ACC112 (cell line): ENCODE results near the gene TTC39A.

Experiments
- H2AFZ ChIP-seq: fragments of 200-600 bp; sonication (generic); one replicate; pipeline ENCODE4 v1.6.0; 2017; ENCODE audit warnings: antibody characterized with exemption, low read length; ENCODE audit not compliant: unreplicated experiment
- H3K27ac ChIP-seq: fragments of 200-600 bp; sonication (generic); 2 replicates; pipeline ENCODE4 v1.5.1; 2014; ENCODE audit warnings: low read depth, mild to moderate bottlenecking, antibody characterized with exemption, low read length, moderate library complexity
- H3K27me3 ChIP-seq: fragments of 200-600 bp; sonication (generic); 2 replicates; pipeline ENCODE4 v1.6.1; 2014; ENCODE audit warnings: mild to moderate bottlenecking, antibody characterized with exemption, low read length, moderate library complexity, mixed read lengths; ENCODE audit not compliant: insufficient read depth
- H3K36me3 ChIP-seq: fragments of 200-600 bp; sonication (generic); 2 replicates; pipeline ENCODE4 v1.6.1; 2016; ENCODE audit warnings: mild to moderate bottlenecking, antibody characterized with exemption, low read length, moderate library complexity, mixed read lengths; ENCODE audit not compliant: insufficient read depth
- H3K4me1 ChIP-seq: fragments of 200-600 bp; sonication (generic); one replicate; pipeline ENCODE4 v1.6.1; 2016; ENCODE audit warnings: low read length, mixed read lengths; ENCODE audit not compliant: insufficient read depth, unreplicated experiment, control insufficient read depth
- H3K4me3 ChIP-seq: fragments of 200-600 bp; sonication (generic); 2 replicates; pipeline ENCODE4 v1.5.1; 2014; ENCODE audit warnings: mild to moderate bottlenecking, low read depth, low read length
- H3K79me2 ChIP-seq: fragments of 200-600 bp; sonication (generic); one replicate; pipeline ENCODE4 v1.6.0; 2016; ENCODE audit warnings: low read length; ENCODE audit not compliant: control insufficient read depth, unreplicated experiment, insufficient read depth

TTC39A gene

GRCh38 chr1:51242546-51242945 lies 87.8 kb downstream of the TTC39A start:
- Histone ChIP-seq H3K36me3 (no peaks in the 10 kb centered on the region), H2AFZ (no peak overlapping the region), H3K4me1 (peaks cover 17% of the 10 kb centered on the region), H3K4me3 (no peak overlapping the region), H3K27ac (no peak overlapping the region), H3K79me2 (peaks cover 96% of the 10 kb centered on the region), H3K27me3 (no peaks in the 10 kb centered on the region)

- H2AFZ ChIP-seq, result no peak overlapping the region
- peaks cover 17% of the 10 kb centered on the region for H3K4me1 ChIP-seq
- H3K27ac ChIP-seq, result no peak overlapping the region
- H3K79me2 ChIP-seq, result peaks cover 95% of the 10 kb centered on the region
- H3K36me3 ChIP-seq, result no peaks in the 10 kb centered on the region
- no peak overlapping the region for H3K4me3 ChIP-seq
- no peaks in the 10 kb centered on the region for H3K27me3 ChIP-seq
Measured at GRCh38 chr1:51241119-51241518, 89.2 kb downstream of the TTC39A start.

- no peak overlapping the region for H3K4me3 ChIP-seq
- no peaks in the 10 kb centered on the region for H3K36me3 ChIP-seq
- H2AFZ ChIP-seq, result no peak overlapping the region
- H3K27ac ChIP-seq, result no peak overlapping the region
- peaks cover 85% of the 10 kb centered on the region for H3K79me2 ChIP-seq
- no peaks in the 10 kb centered on the region for H3K27me3 ChIP-seq
- H3K4me1 ChIP-seq, result peaks cover 25% of the 10 kb centered on the region
Measured at GRCh38 chr1:51240084-51240483, 90.3 kb downstream of the TTC39A start.

- Histone ChIP-seq H3K27me3 (no peaks in the 10 kb centered on the region), H3K27ac (peak overlapping the region; percentile 71)
Measured at GRCh38 chr1:51238034-51238403, 92.3 kb downstream of the TTC39A start.

GRCh38 chr1:51237351-51238033 lies 92.9 kb downstream of the TTC39A start:
- Histone ChIP-seq H3K4me1 (peaks cover 30% of the 10 kb centered on the region), H3K27me3 (no peaks in the 10 kb centered on the region), H3K36me3 (no peaks in the 10 kb centered on the region), H3K27ac (peak overlapping the region; percentile 71), H2AFZ (no peak overlapping the region), H3K79me2 (peaks cover 61% of the 10 kb centered on the region), H3K4me3 (peak overlapping the region; percentile 82)

More at GRCh38 chr1:51238034-51238403, 92.3 kb downstream of the TTC39A start:
- H3K36me3 ChIP-seq, result no peaks in the 10 kb centered on the region
- peak overlapping the region; percentile 82 for H3K4me3 ChIP-seq
- H3K79me2 ChIP-seq, result peaks cover 66% of the 10 kb centered on the region
- H3K4me1 ChIP-seq, result peaks cover 34% of the 10 kb centered on the region
- H2AFZ ChIP-seq, result peak overlapping the region; percentile 20
